H1 (cell line): ENCODE measurements around the gene TRIP13.

Experiments
- GABPA ChIP-seq: IDR thresholded peaks from 2 replicates; pipeline ENCODE4 v1.6.1; 2011; ENCODE audit warnings: mild to moderate bottlenecking, low read length, moderate library complexity, borderline replicate concordance; ENCODE audit not compliant: insufficient read depth
- JUND ChIP-seq: IDR thresholded peaks from 2 replicates; pipeline ENCODE4 v1.6.1; 2011; ENCODE audit warnings: mild to moderate bottlenecking, improper control_type of control experiment, low read length
- USF2 ChIP-seq: IDR thresholded peaks from 2 replicates; pipeline ENCODE4 v1.6.1; 2011; ENCODE audit warnings: low read length, improper control_type of control experiment

- TF ChIP-seq GABPA (no peak), USF2 (no peak), JUND (no peak)
Observed at GRCh38 chr5:884345-885126, 8.1 kb upstream of the TRIP13 start.
